Stimulated activated CD8-positive, alpha-beta memory T cell treated with anti-CD3 and anti-CD28 coated beads, Interleukin-12 subunit alpha, Interleukin-12 subunit beta, amount 100 ng/mL, for 4 hours (primary cell): ENCODE measurements around the gene MGRN1.

Experiments
- DNase-seq: peaks from one replicate; pipeline ENCODE4 v3.0.0-alpha.2; 2020; ENCODE audit warnings: low read depth

The MGRN1 gene

DNA sequence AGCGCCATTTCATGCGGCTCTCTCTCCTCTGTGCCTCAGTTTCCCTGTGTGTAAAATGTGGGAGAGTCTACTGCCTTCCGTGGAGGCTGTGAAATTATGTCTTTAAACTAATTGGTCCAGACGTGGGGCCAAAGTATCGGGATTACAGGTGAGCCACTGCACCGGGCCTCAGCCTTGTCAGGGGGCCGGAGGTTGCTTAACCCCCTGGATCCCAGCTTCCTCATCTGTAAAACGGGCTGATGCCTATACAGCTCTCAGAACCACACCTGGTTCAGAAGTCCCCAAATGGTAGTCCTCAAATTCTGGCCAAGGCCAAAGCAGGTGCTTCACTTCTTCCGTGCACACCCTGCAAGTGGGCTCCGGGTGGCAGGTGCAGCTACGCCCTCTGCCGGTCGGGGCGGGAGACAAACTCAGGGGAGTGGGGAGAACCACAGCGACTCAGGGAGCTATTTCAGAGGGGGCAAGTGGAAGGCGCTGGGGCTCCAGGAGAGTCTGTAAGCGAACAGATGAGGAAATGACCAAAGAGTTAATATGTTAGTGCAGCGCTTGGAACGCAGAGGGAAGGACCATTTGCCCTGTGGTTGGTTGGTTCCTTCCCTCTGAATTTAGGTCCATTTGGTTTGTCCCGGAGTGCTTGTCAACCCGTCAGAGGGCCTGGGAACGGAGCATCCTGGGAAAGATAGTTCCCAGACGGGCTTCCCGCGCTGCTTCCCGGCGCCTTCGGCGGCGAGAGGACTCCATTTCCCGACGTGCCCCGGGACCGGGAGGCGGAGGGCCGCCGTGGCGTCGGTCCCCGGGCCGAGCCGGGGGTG lies at the start of gene MGRN1:
Gene MGRN1, plus strand, starts transcription at position 812 of the 812 bp plus-strand sequence. CDS start 135 bp downstream, outside the sequence.
- peak; percentile 85 for DNase-seq

DNA sequence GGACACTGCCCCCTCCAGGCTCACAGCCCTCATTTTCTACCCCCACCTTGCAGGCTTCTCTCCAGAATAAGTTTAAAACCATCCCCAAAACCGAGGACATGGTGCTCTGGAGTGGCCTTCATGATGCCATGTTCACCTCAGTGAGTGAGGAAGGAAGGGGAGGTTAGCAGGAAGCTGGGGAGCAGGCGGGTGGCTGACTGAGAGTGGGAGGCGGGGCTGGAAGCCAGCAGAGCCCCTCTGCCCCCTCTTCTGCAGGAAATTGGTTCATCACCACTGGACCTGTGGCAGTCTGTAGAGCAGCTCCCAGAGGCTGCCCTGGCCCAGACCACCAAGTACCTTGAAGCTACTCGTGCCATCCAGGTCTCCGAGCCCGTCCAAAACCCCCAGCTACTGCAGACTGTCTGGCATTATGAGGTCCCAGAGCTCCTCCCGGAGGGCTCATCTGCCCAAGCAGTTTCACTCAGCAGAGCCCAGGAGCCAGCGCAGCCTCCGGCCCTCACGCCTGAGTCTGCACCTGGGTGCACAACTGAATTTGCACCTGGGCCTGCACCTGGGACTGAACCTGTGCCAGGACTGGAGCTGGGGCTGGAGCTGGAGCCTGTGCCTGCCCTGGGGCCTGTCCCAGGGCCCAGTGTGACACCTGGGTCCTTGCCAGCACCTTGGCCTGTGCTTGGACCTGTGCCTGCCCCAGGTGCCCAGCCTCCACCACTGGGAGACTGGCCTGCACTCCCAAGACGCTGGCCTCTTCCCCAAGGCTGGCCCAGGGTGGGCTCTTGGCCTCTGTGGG lies 49.5 kb upstream of the MGRN1 start:
- DNase-seq: no peak

DNA sequence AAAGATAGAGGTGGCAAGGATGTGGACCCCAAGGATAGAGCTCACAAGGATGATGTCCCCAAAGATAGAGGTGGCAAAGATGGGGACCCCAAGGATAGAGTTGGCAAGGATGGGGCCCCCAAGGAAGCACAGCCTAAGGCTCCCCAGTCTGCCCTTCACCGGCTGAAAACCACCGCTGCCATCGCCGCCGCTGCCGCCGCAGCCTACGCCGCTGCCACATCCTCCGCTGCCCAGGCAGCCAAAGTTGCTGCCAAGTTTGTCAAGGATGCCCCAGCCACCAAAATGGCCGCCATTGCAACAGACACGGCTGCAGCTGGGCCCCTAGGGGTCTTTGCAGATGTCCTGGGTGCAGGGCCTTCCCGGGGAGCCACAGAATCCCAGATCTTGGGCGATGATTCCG lies 48.6 kb upstream of the MGRN1 start:
- no peak for DNase-seq

DNA sequence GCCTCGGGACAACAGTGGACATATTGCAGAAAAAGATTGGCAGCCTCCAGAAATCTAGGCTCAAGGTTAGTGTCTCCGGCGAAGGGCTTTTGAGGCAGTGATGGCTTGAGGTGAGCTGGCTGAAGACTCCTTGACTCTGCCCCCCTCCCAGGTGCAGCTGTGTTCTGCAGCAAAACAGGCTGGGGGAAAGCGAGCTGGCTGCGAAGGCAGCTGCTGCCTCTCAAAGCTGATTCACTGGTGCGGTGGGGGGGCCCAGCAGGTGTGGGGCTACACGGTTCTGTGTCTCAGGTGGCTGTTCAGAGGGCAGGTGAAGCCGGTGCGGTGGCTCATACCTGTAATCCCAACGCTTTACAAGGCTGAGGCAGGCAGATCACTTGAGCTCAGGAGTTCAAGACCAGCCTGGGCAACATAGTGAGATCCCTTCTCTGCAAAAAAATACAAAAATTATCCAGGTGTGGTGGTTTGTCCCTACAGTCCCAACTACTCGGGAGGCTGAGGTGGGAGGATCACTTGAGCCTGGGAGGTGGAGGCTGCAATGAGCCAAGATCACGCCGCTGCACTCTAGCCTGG lies 45.6 kb upstream of the MGRN1 start:
- DNase-seq: no peak

DNA sequence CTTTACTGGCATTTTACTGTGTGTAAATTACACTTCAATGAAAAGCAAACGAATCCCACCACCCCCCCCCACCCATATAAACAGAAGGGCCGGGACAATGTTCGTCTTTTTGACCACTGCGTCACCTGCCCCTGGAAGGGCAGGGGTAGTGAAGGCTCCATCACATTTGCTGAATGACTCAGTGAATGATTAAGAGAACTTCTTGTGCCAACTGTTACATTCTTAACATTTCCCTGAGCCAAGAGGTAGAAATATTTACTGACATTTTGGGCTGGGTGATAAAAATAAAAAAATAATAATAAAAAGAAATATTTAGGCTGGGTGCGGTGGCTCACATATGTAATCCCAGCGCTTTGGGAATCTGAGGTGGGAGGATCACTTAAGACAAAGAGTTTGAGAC lies 44.4 kb upstream of the MGRN1 start:
- DNase-seq: no peak

DNA sequence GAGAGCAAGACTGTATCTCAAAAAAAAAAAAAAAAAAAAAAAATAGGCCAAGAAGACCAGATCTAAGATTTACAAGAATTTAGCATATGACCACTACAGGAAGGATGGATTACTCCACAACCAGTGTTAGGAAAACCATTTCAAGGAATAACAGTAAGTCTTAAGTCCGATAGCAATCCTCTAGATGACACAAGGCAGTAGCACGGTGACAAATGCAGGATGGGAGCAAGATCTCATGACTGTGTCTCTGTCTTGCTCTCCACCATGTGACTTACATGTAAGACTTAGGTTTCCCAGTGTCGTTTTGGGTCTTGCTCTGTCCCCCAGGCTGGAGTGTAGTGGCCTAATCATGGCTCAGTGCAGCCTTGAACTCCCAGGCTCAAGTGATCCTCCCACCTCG lies 40.7 kb upstream of the MGRN1 start:
- no peak for DNase-seq

DNA sequence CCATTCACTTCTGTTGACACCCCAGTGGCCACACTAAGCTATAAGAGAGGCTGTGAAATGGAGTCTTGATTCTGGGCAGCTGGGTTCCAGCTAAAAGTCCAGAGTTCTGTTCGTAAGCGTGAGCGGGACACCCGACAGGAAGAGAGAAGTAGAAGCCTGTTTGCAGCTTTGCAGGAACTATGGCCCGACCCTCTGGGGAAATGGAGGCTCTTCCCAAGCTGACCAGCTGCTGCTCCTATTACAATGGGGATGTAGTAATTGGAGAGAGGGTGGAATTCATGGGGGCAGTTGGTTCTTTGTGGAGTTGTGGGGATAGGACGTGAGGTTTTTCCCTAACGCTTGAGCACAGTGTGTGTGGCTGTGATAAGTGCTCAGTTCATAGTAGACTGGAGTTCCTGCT lies 38.3 kb upstream of the MGRN1 start:
- DNase-seq: no peak

DNA sequence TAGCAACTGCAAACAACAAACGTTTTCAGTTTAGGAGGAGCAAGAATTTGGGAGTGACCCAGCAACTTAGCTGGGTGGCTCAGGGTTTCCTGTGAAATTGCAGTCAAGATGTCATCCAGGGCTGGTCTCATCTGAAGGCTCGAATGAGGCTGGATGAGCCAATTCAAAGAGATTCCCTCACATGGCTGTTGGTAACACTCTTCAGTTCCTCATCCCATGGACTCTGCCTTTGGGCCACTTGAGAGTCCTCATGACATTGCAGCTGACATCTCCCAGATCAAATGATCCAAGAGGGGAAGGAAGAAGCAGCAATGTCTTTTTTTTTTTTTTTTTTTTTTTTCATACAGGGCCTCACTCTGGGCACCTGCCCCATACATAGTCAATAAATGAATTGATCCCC lies 36.2 kb upstream of the MGRN1 start:
- DNase-seq: no peak

DNA sequence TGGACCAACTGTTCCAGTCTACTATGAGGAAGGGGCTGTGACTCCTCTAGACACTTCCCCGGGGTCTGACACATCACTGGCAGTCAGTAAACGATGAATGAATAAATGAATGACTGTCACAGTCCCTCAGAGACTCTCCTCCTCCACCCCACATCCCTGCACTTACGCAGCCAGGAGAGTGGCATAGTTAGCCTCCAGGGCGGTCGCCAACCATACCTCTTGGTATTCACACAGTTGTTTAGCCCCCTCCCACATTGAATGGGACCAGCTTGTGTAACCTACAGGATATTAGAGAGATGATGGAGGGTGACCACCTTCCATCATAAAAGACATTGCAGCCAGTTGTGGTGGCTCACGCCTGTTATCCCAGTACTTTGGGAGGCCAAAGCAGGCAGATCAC lies 35.7 kb upstream of the MGRN1 start:
- no peak for DNase-seq

DNA sequence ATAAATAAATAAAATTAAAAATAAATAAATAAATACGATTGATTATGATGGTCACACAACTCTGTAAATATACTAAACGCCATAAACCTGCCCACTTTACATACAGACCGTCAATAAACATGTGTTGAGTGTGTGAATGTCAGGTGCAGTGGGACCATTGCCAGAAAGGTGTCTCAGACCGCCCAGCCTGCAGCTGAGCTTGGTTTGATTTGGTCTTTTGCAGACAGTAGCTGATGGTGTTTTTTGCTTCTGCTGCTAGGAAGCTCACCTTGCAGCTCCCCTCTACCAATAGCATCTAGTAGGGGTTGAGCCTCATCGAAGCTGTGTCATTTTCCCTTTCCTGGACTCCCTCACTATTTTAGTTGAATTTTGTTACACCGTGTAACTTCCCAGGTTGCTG lies 33.4 kb upstream of the MGRN1 start:
- no peak for DNase-seq

DNA sequence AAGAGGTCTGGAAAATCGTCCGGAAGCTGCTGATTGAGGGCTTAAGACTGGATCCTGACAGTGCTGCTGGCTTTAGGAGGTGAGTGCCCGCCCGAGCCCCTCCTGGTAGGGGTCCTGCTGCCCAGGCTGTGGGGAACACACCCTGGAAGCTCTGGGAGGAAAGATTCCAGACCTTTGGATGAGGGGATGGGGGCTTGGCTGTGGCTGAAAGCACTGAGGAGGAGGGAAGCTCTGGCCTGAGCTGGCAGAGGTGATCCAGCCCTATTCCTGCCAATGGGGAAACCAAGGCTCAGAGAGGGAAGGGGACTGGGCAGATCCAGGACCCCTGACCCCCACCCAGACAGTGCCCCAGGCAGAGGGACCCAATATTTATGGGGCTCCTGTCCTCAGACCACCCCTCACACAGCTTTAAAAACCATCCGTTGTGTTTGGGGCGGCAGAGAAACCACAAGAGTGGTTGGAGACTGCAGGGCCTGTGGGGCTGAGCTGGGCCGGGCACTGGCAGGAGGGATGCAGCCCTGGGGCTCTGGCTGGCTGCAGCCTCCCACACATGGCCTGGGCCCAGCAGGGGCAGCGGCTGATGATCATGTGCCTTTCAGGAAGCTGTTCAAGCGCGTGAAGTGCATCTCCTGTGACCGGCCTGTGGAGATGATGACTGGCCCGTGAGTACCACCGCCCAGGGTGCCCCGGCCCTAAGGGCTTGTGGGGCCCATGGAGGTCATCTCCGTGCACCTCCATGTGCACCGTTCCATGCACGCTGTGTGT lies 32.7 kb upstream of the MGRN1 start:
- no peak for DNase-seq

DNA sequence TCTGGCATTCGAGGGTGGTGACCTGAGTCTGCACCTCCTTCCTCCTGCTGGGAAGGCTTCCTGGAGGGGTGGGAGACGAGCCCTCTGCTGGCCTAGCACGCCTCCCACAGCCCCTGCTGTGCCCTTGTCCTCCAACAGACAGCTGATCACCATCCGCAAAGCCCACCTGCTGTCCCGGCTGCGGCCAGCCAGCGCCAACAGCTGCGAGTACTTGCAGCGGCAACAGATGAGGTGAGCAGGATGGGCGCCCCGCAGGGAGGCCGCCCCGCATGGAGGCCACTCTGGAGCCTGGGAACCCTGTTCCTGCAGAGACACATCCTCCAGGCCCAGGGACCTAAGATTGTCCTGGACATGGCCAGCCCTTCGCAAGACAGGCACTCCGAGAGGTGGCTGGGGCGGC lies 31.5 kb upstream of the MGRN1 start:
- DNase-seq: no peak

DNA sequence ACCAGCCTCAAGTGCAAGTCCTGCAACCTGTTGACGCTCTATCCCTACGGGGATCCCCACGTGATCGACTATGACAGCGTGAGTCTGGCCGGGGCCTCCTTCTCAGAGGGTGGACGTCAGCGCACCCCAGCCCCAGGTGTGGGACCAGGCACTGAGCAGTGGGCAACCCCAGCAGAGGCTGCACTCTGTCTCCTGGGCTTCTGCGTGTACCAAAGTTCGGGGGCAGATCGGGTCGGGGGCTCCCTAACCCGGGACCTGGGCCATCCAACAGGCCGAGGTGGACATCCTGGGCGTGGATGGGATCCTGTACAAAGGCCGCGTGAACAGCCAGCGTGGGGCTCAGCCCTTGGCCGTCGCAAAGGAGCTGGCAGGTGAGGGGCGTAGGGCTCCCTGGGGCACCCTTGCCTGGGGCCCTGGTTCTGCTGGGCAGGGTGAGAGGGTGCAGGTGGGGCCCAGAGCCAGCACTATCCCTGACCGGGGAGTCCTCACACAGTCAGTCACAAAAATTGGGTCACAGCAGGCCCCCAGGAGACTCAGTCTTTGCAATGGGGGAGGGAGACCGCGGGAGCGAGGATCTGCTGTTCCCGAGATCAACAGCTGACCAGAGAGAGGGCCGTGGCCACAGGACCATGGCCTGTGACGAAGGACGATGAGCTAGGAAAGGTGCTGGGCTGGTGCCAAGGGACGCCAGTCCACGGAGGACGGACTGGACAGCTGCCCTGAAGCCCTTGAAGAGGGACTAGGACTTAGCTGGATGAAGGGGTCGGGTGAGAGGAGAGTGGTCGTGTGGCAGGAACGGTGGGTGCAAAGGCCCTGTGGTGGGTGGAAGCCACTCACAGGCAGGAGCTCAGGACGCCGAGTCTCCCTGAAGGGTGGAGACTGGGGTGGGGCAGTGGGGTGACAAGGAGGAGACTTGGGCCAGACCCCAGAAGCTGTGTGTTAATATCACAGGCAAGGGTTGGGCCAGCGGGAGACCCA lies 29.9 kb upstream of the MGRN1 start:
- DNase-seq: no peak

DNA sequence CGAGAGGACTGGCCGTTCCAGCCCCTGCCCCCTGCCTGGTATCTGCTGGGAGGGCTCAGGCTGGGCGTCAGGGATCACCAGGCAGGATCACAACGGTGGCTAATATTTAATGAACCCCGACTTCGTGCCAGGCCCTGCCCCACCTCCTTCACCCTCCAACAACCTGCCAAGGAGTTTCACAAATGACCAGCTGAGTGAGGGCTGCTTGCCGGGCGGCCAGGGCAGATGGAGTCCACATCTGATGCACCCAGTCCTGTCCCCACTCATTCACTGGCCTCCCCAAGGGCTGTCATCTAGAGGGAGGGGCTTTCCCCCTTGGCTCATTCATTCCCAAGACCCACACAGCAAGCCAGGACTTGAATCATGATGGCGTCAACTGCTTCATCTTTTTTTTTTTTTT lies 27.5 kb upstream of the MGRN1 start:
- no peak for DNase-seq

DNA sequence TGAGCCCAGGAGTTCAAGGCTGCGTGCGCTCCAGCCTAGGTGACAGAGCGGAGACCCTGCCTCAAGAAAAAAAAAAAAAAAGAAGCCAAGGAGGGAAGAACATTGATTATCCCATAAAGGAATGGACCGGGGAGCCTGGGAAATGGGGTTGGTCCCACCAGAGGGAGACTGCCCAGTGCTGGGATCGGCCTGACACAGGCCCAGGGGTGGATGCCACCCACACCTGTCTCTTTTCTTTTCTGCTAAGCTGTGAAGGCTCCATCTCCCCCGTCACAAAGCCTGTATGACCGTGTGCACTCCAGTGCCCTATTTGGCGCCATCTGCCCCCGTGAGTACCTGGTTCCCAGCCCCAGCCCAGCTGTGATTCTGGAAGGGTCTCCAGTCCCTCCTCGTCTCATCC lies 25.6 kb upstream of the MGRN1 start:
- DNase-seq: no peak

DNA sequence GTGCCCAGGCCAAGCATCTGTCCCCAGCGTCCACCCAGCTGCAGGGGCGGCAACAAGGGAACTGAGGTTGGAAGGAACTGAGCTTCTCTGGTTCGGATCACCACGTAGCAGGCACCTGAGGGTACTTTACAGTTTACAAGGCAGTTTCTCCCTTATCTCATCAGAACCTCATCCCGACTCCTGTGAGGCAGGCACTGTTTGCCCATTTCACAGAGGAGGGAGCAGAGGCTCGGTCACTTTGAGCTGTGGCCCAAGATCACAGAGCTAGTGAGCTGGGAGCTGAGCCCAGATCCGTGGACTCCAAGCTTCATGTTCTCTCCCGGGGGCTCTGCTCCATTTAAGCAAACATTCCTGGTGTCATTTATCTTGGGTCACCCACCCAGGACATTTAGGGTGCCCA lies 25.1 kb upstream of the MGRN1 start:
- no peak for DNase-seq

DNA sequence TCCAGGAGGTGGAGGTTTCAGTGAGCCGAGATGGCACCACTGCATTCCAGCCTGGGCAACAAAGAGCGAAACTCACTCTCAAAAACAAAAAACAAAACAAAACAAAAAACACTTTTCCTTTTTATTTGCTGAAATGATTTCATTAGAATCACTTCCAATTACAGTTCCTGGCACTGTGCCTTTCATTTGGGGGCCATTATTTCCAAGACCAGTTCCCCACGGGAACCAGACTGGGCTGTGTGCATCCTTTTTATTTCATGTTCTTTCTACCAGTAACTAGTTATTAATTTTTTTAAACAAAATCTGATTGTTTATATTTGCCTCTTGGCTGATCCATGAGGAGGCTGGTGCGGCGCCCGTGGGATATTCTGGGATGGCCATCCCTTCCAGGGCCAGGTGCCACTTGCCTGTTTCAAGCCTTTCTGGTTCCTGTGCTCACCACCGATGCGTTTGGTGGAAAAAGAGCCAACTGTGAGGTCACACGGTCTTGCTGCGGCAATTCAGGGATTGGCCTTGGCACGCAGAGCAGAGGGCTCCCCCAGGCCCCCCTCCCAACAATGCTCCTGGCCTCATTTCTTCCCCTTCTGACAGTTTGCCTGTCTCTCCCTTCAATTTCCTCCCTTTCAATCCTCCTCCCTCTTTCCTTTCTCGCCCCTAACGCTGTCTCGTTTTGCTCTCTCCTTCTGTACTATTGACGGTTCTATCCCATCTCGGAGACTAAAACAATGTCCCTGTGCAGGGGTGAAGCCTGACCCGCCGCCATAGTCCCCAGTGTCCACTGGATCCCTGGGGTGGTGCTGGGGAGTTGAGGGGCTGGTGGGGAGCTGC lies 23.4 kb upstream of the MGRN1 start:
- no peak for DNase-seq

DNA sequence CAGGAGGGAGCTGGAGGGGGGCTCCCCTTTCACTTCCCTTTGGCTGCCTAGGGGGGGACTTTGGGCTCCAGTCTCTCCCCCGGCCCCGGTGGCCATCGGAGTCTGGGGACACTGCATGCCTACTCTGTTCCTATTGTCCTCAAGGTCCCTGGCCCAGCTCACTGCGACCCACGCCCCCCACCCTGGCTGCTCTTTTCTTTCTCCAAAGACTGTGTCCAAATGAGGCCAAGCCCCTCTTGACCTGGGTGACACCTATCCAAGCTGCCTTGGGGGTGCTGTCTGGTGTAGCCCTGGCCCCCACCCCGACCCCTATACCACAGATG lies 22.8 kb upstream of the MGRN1 start:
- no peak for DNase-seq

DNA sequence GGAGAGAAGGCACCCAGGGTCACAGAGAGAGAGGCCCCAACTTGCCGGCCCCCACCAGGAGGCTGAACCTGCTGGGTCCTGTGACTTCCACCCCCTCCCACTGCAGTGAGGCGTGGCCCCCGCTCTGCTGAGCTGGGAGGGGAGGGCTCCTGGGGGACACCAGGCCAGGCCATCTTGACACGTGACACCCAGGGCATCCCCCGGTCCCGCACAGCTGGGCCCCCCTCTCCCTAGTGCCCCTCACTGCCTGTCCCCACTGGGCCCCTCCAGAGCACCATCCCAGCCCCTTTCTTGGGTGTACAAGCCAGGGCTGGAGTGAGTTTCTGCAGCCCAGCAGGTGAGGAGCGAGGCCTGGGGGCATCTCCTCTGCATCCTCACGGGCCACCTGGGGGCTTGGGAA lies 22.3 kb upstream of the MGRN1 start:
- DNase-seq: no peak

DNA sequence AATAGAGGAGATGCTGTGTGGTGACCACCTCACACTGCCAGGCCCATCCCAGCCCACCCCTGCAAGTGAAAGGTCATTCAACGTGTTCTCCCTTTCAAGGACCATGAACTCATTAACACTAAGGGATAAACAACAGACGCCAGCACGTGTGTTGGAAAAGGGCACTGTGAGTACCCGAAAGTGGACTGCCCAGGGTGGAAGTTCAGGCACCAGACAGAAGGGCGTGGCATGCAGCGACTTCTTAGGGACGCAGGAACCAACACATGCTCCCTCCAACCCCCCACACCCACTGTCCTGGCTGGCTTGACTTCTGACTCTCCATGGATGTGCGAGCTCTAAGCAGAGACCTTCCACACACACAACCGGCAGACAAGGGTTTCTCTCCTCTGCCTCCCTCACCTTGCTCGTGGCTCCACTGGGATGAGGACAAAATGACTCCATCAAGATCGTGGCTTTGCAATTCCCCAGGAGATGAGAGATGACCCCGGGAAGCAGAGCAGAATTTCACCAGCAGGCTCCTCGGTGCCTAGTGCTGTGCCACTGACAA lies 20.9 kb upstream of the MGRN1 start:
- no peak for DNase-seq
